CD4-positive, alpha-beta T cell treated with Interleukin-15 for 4 hours (primary cell): ENCODE results near the gene TINCR.
"Not testable (repeated sequence)": the region's sequence is repeated elsewhere in the genome, so short reads cannot be mapped to it uniquely, and the experiment has no call there.

Experiments used
- DNase-seq: peaks from one replicate; pipeline ENCODE4 v3.0.0-alpha.2; 2020; ENCODE audit warnings: low spot score

TINCR gene

GRCh38 chr19:5567360-5567969 lies at the start of gene TINCR:
Gene TINCR (minus strand): TSS chr19:5567953.
- no peak for DNase-seq

DNA sequence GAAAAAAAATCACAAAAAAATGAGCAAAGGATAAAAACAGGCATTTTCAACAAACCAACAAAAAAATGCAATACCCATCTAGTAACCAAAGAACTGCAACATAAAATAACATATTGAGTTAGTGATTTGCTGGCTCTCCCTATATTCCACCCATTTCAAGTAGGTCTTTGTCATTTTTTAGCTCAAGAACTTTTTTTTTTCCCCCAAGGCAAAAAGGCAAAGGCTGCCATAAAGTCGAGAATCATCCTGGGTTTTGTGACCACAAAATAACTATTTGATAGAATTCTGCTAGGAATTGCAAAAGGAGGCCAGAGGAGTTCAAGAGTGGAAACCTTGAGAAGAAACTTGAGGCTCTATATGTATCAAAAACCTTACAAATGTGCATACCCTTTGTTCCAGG lies 49.3 kb upstream of the TINCR start:
- DNase-seq = no peak

- no peak for DNase-seq
Observed at GRCh38 chr19:5615756-5616327, 48.1 kb upstream of the TINCR start.

- DNase-seq = no peak
Observed at GRCh38 chr19:5612891-5613865, 45.4 kb upstream of the TINCR start.

GRCh38 chr19:5609881-5610448 lies 42.2 kb upstream of the TINCR start:
- DNase-seq = no peak

GRCh38 chr19:5608766-5609165 lies 41.0 kb upstream of the TINCR start:
- DNase-seq = not testable (repeated sequence)

DNA sequence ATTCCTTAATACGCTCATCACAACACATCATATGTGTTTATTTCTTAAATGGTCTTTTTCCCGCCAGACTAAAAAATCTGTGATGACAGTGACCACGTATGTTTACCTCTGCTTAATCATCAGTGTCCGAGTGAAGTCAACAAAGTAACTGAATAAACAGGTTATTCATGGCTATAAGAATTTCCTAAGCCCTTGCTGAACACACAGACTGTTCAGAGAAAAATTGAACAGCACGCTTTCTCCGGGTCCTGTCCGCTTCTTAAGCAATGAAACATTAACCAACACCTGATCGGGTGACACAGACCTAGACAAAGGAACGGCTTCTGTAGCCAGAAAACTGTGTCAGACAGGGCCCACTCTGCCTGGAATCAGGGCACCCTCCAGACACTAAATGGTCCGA lies 40.5 kb upstream of the TINCR start:
- DNase-seq = no peak

DNA sequence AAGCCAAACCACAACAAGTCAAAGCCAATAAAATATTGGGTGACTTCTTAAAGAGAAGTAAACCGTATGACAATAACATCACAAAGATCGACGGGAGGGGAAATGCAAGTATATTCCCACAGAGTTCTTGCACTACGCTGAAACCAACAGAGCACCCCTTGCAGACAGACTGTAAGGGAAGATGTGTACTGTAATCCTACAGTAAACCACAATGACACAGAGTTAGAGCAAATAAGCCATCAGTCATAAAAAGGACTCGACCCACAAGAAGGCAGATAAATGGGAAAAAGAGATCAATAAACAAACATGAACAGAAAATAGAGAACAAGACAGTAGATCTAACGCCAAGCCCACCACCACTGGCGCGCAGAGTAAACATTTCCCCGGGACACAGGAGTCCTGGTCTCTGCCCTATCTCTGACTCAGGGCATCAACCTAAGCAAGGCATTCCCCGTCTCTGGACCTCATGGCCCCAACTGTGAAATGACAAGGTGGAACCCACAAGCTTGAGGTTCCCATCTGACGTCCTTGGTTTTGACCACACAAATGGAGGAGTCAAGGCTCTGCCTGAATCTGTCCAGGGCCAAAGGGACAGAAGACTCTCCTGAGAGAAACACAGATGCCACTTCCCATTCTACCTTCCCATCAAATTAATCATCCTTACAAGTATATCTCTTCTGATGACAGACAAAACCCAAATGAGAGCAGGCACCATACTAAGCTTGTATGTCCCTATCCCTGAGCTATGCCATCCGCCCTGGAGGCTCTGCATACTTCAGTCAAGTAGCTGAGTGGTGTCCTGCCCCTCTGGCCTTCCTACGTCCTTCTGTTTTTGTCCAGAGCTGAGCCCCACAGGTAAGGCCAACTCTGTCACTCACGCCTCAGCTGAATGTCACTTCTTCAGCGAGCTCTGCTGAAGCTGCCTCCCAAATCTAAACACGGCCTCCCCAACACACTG lies 39.8 kb upstream of the TINCR start:
- DNase-seq = no peak

DNA sequence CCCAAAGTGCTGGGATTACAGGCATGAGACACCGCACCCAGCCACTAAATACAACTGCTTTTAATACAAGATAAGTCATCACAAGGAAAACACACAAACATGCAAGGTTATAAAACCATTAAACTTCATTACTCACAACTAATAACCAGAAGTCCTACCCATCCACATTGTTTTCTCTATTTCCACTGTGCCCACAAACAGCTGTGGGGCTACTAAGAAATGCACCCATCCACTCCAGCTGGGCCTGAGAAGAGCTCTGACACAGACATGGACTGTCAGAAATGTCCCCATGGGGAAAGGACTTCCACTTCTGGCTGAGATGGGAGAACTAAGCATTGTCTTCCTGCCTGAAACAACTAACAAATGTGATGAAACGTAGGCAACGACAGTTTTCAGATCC lies 37.6 kb upstream of the TINCR start:
- no peak for DNase-seq

GRCh38 chr19:5603626-5604025 lies 35.9 kb upstream of the TINCR start:
- no peak for DNase-seq

DNA sequence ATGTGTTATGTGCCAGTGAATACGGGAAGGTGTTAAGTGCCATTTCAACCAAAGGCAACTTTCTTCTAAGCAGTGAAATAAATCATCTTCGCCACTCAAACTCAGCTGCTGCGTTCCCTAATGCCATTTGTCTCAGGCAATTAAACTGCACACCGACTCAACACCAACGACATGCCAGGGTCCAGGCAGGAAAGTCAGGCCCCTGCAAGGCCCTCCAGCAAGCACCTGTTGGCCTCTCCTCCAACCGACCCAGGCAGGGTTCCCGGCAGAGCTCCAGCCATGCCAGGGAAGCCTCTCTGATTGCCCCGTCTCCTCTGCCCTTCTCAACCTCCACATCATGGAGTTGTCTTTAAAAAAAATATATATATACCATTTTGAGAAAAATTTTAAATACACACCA lies 33.0 kb upstream of the TINCR start:
- no peak for DNase-seq

GRCh38 chr19:5595745-5596144 lies 28.0 kb upstream of the TINCR start:
- no peak for DNase-seq

GRCh38 chr19:5595129-5595528 lies 27.4 kb upstream of the TINCR start:
- DNase-seq = no peak

DNA sequence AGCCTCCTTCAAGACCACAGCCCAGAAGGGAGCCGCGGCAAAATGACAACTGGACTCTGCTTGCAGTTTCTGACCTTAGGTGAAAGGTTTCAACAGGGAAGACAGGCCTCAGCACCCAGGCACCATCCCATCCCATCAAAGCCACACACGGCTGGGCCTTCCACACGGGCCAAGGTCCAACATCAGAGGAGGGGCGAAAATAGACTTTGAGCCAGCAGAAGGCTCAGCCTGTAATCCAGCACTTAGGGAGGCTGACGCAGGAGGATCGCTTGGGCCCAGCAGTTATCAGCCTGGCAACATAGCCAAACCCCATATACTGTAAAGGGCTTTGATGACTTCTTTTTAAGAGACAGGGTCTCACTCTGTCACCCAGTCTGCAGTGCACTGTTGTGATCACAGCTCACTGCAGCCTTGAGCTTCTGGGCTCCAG lies 26.8 kb upstream of the TINCR start:
- DNase-seq = no peak

- DNase-seq = no peak
Observed at GRCh38 chr19:5593343-5594255, 25.8 kb upstream of the TINCR start.

- DNase-seq = no peak
Observed at GRCh38 chr19:5592531-5593342, 25.0 kb upstream of the TINCR start.

DNA sequence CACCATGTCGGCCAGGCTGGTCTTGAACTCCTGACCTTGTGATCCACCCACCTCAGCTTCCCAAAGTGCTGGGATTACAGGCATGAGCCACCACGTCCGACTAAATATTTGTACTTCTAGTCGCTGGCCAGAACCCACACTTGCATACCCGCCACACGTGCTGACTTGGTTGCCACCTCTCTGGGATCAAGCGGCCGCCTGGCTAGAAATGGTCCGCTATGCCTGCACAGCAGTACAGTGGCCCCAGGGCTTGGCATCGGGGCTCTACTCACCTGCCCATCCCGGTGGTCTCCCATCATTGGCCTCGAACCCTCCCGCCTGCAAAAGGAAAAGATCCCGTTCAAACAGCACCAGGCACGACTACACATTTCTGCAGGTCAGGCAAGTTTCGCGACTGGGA lies 23.7 kb upstream of the TINCR start:
- no peak for DNase-seq

DNA sequence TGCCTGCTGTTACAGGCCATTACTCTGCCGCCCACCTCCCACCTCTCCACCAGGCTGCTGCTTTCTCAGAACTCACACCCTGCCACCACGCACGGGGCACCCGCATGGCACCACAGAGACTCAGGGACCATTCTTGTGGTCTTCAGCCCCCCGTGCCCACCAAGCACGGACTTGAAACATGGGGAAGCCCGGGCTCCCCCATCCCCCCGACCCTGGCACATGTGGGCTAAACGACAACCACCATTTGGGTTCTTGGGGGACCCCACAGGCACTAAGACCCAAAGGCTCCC lies 23.1 kb upstream of the TINCR start:
- no peak for DNase-seq

GRCh38 chr19:5590151-5590864 lies 22.6 kb upstream of the TINCR start:
- no peak for DNase-seq
